ENCODE results near the gene UBFD1. TPM values are rescaled to one million over a fixed set of nuclear protein-coding genes. Genes with fewer than 3 reads are reported as not detected.

The UBFD1 gene
- total RNA-seq, 3 donors from 2014 or later: 59.0 to 90.6 (median 65.2) TPM

- DNase-seq (ENCODE audit: low spot score in 2 of 2): no peak
- no peak overlapping the region for H3K4me3 ChIP-seq
- TF ChIP-seq POLR2A (IDR thresholded peaks at IDR 0.05) (no peak), POLR2AphosphoS5 (IDR thresholded peaks at IDR 0.05) (no peak)
- TF ChIP-seq, protein P1, sequence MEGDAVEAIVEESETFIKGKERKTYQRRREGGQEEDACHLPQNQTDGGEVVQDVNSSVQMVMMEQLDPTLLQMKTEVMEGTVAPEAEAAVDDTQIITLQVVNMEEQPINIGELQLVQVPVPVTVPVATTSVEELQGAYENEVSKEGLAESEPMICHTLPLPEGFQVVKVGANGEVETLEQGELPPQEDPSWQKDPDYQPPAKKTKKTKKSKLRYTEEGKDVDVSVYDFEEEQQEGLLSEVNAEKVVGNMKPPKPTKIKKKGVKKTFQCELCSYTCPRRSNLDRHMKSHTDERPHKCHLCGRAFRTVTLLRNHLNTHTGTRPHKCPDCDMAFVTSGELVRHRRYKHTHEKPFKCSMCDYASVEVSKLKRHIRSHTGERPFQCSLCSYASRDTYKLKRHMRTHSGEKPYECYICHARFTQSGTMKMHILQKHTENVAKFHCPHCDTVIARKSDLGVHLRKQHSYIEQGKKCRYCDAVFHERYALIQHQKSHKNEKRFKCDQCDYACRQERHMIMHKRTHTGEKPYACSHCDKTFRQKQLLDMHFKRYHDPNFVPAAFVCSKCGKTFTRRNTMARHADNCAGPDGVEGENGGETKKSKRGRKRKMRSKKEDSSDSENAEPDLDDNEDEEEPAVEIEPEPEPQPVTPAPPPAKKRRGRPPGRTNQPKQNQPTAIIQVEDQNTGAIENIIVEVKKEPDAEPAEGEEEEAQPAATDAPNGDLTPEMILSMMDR (IDR thresholded peaks at IDR 0.05): no peak
- no peaks in the 10 kb centered on the region for H3K27me3 ChIP-seq
- peaks cover 0 to 12% of the 10 kb centered on the region in 2 donors for H3K4me1 ChIP-seq
- intact Hi-C loops (cut with DNase I; ENCODE audit: low total_unique reads): no loop called here
- no peaks in the 10 kb centered on the region for H3K36me3 ChIP-seq
- no peaks in the 10 kb centered on the region for H3K9me3 ChIP-seq
- no peak overlapping the region for H3K27ac ChIP-seq
These were observed 3.0 kb upstream of the UBFD1 start for GRCh38 chr16:23554536-23554935.

DNA sequence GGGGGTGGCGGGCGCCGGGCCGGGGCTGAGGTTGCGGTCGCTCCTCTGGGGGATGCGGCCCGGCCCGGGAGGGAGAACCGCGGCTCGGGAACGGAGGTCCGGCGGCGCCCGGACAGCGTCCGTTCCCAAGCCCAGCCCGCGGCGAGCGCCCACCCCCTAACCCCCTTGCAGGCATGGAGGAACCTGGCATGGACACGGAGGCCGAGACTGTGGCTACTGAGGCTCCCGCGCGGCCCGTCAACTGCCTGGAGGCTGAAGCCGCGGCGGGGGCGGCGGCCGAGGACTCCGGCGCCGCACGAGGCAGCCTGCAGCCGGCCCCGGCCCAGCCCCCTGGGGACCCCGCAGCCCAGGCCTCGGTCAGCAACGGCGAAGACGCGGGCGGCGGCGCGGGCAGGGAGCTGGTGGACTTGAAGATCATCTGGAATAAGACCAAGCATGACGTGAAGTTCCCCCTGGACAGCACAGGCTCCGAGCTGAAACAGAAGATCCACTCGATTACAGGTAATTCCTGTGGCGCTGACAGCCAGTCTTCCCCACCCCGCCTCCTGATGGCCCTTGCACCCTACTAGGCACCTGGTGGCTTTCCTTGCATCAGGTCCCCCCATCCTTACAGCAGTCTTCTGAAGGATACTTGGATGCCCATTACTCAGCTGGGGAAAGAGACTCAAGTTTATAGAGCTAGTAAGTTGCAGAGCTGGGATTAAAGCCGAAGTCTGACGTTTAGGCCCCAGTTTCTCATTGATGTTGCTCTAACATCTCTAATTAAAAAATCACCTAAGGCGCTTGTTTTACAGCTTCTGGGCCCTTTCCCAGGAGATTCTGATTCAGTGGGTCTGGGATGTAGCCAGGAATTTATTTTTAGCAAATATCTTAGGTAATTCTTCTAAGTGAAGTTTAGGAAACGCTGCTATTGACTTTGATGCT is 514 bp downstream of the UBFD1 start:
- no peaks in the 10 kb centered on the region for H3K9me3 ChIP-seq
- TF ChIP-seq POLR2A (IDR thresholded peaks at IDR 0.05) (no peak), POLR2AphosphoS5 (IDR thresholded peaks at IDR 0.05) (no peak)
- TF ChIP-seq, protein P1 (IDR thresholded peaks at IDR 0.05): no peak
- peak in 1 of 2 donors; percentile 32 for DNase-seq (ENCODE audit: low spot score in 2 of 2)
- peak overlapping the region; percentile 92 to 98 (median 96) for H3K4me3 ChIP-seq
- intact Hi-C loops (cut with DNase I; ENCODE audit: low total_unique reads): no loop called here
- peak overlapping the region; percentile 94 to 95 for H3K27ac ChIP-seq
- H3K36me3 ChIP-seq: peaks cover 6% of the 10 kb centered on the region
- H3K27me3 ChIP-seq: no peaks in the 10 kb centered on the region
- peaks cover 0 to 12% of the 10 kb centered on the region in 2 donors for H3K4me1 ChIP-seq

- peaks cover 6% of the 10 kb centered on the region for H3K36me3 ChIP-seq
These were observed 4.1 kb downstream of the UBFD1 start for GRCh38 chr16:23561586-23561985.

GRCh38 chr16:23562505-23562904 is 5.0 kb downstream of the UBFD1 start:
- no peak for DNase-seq (ENCODE audit: low spot score in 2 of 2)
- TF ChIP-seq POLR2AphosphoS5 (IDR thresholded peaks at IDR 0.05) (no peak), POLR2A (IDR thresholded peaks at IDR 0.05) (no peak)
- TF ChIP-seq, protein P1 (IDR thresholded peaks at IDR 0.05): no peak

More at GRCh38 chr16:23561586-23561985, 4.1 kb downstream of the UBFD1 start:
- Histone ChIP-seq H3K27ac (no peak overlapping the region), H3K9me3 (no peaks in the 10 kb centered on the region), H3K27me3 (no peaks in the 10 kb centered on the region), H3K4me3 (no peak overlapping the region), H3K4me1 (peaks cover 0 to 12% of the 10 kb centered on the region in 2 donors)
- intact Hi-C loops (cut with DNase I; ENCODE audit: low total_unique reads): no loop called here
- no peak for DNase-seq (ENCODE audit: low spot score in 2 of 2)
- TF ChIP-seq POLR2AphosphoS5 (IDR thresholded peaks at IDR 0.05) (no peak), POLR2A (IDR thresholded peaks at IDR 0.05) (no peak)
- TF ChIP-seq, protein P1 (IDR thresholded peaks at IDR 0.05): no peak

GRCh38 chr16:23563186-23563585 is 5.7 kb downstream of the UBFD1 start:
- TF ChIP-seq, protein P1 (IDR thresholded peaks at IDR 0.05): no peak
- TF ChIP-seq POLR2A (IDR thresholded peaks at IDR 0.05) (no peak), POLR2AphosphoS5 (IDR thresholded peaks at IDR 0.05) (no peak)
- H3K4me1 ChIP-seq: peaks cover 0 to 11% of the 10 kb centered on the region in 2 donors
- H3K27me3 ChIP-seq: no peaks in the 10 kb centered on the region
- no peak overlapping the region for H3K27ac ChIP-seq
- H3K4me3 ChIP-seq: no peak overlapping the region
- no peaks in the 10 kb centered on the region for H3K9me3 ChIP-seq
- H3K36me3 ChIP-seq: peaks cover 6% of the 10 kb centered on the region
- no peak for DNase-seq (ENCODE audit: low spot score in 2 of 2)
- intact Hi-C loops (cut with DNase I; ENCODE audit: low total_unique reads): no loop called here

More at GRCh38 chr16:23562505-23562904, 5.0 kb downstream of the UBFD1 start:
- H3K4me1 ChIP-seq: peaks cover 0 to 12% of the 10 kb centered on the region in 2 donors
- no peaks in the 10 kb centered on the region for H3K9me3 ChIP-seq
- peaks cover 6% of the 10 kb centered on the region for H3K36me3 ChIP-seq
- no peak overlapping the region for H3K27ac ChIP-seq
- no peak overlapping the region for H3K4me3 ChIP-seq
- no peaks in the 10 kb centered on the region for H3K27me3 ChIP-seq
- intact Hi-C loops (cut with DNase I; ENCODE audit: low total_unique reads): no loop called here
